WTC11 (cell line): ENCODE data around the gene SLC16A13. TPM values are rescaled to one million over a fixed set of nuclear protein-coding genes. Genes with fewer than 3 reads are reported as not detected.

Experiments used
- ATAC-seq: fragments of 200-7000 bp; cut with Tn5 transposase; 2 replicates; pipeline ENCODE4 v1.10.0; 2021; ENCODE audit warnings: mild to moderate bottlenecking, moderate library complexity
- CTCF ChIA-PET: fragments of 300-600 bp; sonication (Branson Sonifier 250); formaldehyde crosslinking; loops from one replicate; lab custom pipeline; 2021; ENCODE audit warnings: antibody characterized with exemption; lab: Charles Lee
- POLR2A ChIA-PET: fragments of 350-600 bp; sonication (Branson Sonifier 250); formaldehyde crosslinking; loops from one replicate; lab custom pipeline; 2021; ENCODE audit warnings: antibody characterized with exemption; lab: Charles Lee
- DNase-seq: peaks from one replicate; pipeline ENCODE4 v3.0.0; 2021; ENCODE audit warnings: low spot score
- H3K27ac Mint-ChIP-seq: 2 replicates; pipeline ENCODE4 v1.8.0; 2021; ENCODE audit warnings: mixed read lengths
- H3K27me3 Mint-ChIP-seq: 2 replicates; pipeline ENCODE4 v1.8.0; 2021; ENCODE audit warnings: low read depth, mild to moderate bottlenecking, moderate library complexity, mixed read lengths
- H3K36me3 Mint-ChIP-seq: 2 replicates; pipeline ENCODE4 v1.8.0; 2021; ENCODE audit warnings: mixed read lengths
- H3K4me1 Mint-ChIP-seq: 2 replicates; pipeline ENCODE4 v1.8.0; 2022; ENCODE audit warnings: mixed read lengths
- H3K4me3 Mint-ChIP-seq: 2 replicates; pipeline ENCODE4 v1.8.0; 2021; ENCODE audit warnings: mild to moderate bottlenecking, moderate library complexity, mixed read lengths
- H3K9me3 Mint-ChIP-seq: 2 replicates; pipeline ENCODE4 v1.8.0; 2021; ENCODE audit warnings: mixed read lengths
- ATF1 ChIP-seq: sonication (generic); formaldehyde crosslinking; IDR thresholded peaks from 2 replicates; pipeline ENCODE4 v1.8.1; 2023; ENCODE audit warnings: mild to moderate bottlenecking, moderate library complexity, missing genetic modification reagents
- CBFB ChIP-seq: sonication (generic); formaldehyde crosslinking; IDR thresholded peaks from 2 replicates; pipeline ENCODE4 v1.8.1; 2022; ENCODE audit warnings: mild to moderate bottlenecking, low read depth, missing genetic modification reagents
- CREB1 ChIP-seq: sonication (generic); formaldehyde crosslinking; IDR thresholded peaks from 2 replicates; pipeline ENCODE4 v1.8.0; 2023; ENCODE audit warnings: mild to moderate bottlenecking, missing genetic modification reagents
- CREM ChIP-seq: sonication (generic); formaldehyde crosslinking; IDR thresholded peaks from 2 replicates; pipeline ENCODE4 v1.8.1; 2022; ENCODE audit warnings: mild to moderate bottlenecking, missing genetic modification reagents, moderate library complexity
- EMX1 ChIP-seq: fragments of 250-450 bp; sonication (Bioruptor Pico); IDR thresholded peaks from 2 replicates; pipeline ENCODE4 v1.8.0; 2021; ENCODE audit warnings: mild to moderate bottlenecking
- ETV6 ChIP-seq: sonication (generic); formaldehyde crosslinking; IDR thresholded peaks from 2 replicates; pipeline ENCODE4 v1.8.1; 2022; ENCODE audit warnings: mild to moderate bottlenecking, missing genetic modification reagents
- NR2C2 ChIP-seq: sonication (generic); formaldehyde crosslinking; IDR thresholded peaks from 2 replicates; pipeline ENCODE4 v1.8.0; 2022; ENCODE audit warnings: mild to moderate bottlenecking, missing genetic modification reagents
- RORB ChIP-seq: fragments of 250-450 bp; sonication (Bioruptor Pico); IDR thresholded peaks from 2 replicates; pipeline ENCODE4 v1.9.0; 2021; ENCODE audit warnings: mild to moderate bottlenecking
- TP53 ChIP-seq: sonication (generic); formaldehyde crosslinking; IDR thresholded peaks from 2 replicates; pipeline ENCODE4 v1.8.1; 2023; ENCODE audit warnings: mild to moderate bottlenecking, missing genetic modification reagents
- ZNF423 ChIP-seq: fragments of 250-450 bp; sonication (Bioruptor Pico); IDR thresholded peaks from 2 replicates; pipeline ENCODE4 v2.1.2; 2022; ENCODE audit warnings: mild to moderate bottlenecking, moderate library complexity
- ZNF671 ChIP-seq: fragments of 250-450 bp; sonication (Bioruptor Pico); IDR thresholded peaks from 2 replicates; pipeline ENCODE4 v1.8.0; 2021; ENCODE audit warnings: mild to moderate bottlenecking
- total RNA-seq: library from RNA; stranded (reverse); gene quantifications from 3 replicates; pipeline ENCODE4 v1.2.3, GENCODE V29; 2021
- TF ChIP-seq, protein P1 (sequence below): fragments of 250-450 bp; sonication (Bioruptor Pico); IDR thresholded peaks from 2 replicates; pipeline ENCODE4 v1.9.0; 2021; ENCODE audit warnings: mild to moderate bottlenecking
- TF ChIP-seq, protein P2 (sequence below): fragments of 250-450 bp; sonication (Bioruptor Pico); conservative IDR thresholded peaks from 2 replicates; pipeline ENCODE4 v1.9.0; 2021; ENCODE audit warnings: mild to moderate bottlenecking
- TF ChIP-seq, protein P3 (sequence below): fragments of 250-450 bp; sonication (Bioruptor Pico); IDR thresholded peaks from 2 replicates; pipeline ENCODE4 v1.9.0; 2021; ENCODE audit warnings: moderate library complexity, mild to moderate bottlenecking, inconsistent platforms, borderline replicate concordance
- TF ChIP-seq, protein P4 (sequence below): sonication (generic); formaldehyde crosslinking; IDR thresholded peaks from 2 replicates; pipeline ENCODE4 v1.8.0; 2022; ENCODE audit warnings: mild to moderate bottlenecking, missing genetic modification reagents

The SLC16A13 gene
- total RNA-seq, 1 experiment from 2014 or later = 5.2 TPM

DNA sequence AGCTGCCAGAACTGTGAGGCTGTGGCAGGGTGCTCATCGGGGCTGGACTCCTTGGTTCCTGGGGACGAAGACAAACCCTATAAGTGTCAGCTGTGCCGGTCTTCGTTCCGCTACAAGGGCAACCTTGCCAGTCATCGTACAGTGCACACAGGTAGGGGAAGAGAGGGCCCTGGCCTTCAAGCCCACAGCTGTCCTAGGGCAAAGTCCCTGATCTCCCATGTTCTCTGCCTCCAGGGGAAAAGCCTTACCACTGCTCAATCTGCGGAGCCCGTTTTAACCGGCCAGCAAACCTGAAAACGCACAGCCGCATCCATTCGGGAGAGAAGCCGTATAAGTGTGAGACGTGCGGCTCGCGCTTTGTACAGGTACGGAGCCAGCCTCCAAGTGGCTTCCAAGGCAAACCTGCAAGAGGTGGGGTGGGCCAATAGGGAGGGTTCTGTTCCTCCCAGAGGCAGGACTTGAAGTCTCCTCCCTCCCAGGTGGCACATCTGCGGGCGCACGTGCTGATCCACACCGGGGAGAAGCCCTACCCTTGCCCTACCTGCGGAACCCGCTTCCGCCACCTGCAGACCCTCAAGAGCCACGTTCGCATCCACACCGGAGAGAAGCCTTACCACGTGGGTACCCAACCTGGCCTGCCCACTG lies 9.2 kb upstream of the SLC16A13 start (continued):
- TF ChIP-seq, protein P1, sequence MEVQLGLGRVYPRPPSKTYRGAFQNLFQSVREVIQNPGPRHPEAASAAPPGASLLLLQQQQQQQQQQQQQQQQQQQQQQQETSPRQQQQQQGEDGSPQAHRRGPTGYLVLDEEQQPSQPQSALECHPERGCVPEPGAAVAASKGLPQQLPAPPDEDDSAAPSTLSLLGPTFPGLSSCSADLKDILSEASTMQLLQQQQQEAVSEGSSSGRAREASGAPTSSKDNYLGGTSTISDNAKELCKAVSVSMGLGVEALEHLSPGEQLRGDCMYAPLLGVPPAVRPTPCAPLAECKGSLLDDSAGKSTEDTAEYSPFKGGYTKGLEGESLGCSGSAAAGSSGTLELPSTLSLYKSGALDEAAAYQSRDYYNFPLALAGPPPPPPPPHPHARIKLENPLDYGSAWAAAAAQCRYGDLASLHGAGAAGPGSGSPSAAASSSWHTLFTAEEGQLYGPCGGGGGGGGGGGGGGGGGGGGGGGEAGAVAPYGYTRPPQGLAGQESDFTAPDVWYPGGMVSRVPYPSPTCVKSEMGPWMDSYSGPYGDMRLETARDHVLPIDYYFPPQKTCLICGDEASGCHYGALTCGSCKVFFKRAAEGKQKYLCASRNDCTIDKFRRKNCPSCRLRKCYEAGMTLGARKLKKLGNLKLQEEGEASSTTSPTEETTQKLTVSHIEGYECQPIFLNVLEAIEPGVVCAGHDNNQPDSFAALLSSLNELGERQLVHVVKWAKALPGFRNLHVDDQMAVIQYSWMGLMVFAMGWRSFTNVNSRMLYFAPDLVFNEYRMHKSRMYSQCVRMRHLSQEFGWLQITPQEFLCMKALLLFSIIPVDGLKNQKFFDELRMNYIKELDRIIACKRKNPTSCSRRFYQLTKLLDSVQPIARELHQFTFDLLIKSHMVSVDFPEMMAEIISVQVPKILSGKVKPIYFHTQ (CRISPR knock-in tag) = no peak
- no peak for TF ChIP-seq ZNF423
- TF ChIP-seq RORB = no peak
- TF ChIP-seq, protein P2, sequence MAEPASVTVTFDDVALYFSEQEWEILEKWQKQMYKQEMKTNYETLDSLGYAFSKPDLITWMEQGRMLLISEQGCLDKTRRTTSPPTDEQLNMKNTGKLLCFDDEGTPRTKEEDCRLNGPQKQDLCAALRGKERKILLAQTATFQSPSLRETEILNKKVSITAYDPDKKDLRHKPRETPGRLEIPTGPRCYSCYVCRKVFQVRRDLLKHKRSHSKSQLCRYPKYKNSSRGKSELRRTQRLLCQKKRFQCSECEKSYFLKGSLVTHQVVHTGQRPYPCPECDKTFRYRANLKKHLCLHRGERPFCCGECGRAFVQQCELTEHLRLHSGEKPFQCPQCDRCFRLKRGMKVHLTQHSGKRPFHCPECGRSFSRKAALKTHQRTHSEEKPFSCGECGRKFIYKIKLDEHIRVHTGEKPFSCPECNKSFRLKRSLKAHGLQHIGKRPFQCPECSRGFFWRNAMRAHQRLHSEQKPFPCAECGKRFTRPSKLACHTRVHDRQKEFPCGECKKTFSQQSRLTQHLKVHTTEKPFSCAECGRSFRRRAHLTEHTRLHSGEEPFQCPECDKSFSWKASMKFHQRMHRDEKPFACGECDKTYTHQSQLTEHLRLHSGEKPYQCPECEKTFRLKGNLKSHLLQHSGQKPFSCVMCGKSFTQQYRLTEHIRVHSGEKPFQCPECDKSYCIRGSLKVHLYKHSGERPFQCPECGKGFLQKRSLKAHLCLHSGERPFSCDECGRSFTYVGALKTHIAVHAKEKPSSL (CRISPR knock-in tag) = no peak
- TF ChIP-seq EMX1 (CRISPR knock-in tag) = no peak
- no peak for TF ChIP-seq CREM (CRISPR knock-in tag)
- no peak for TF ChIP-seq TP53 (CRISPR knock-in tag)
- no peak for TF ChIP-seq CREB1 (CRISPR knock-in tag)
- no peak for TF ChIP-seq ATF1

DNA sequence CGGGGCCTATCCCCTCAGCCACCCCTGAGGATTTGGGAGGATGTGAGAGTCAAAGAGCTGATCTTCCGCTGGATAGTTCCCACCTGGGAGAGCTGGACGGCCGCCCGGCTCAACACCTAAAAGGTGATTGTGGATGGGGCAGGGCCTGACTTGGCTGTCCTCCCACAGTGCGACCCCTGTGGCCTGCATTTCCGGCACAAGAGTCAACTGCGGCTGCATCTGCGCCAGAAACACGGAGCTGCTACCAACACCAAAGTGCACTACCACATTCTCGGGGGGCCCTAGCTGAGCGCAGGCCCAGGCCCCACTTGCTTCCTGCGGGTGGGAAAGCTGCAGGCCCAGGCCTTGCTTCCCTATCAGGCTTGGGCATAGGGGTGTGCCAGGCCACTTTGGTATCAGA lies 8.5 kb upstream of the SLC16A13 start:
- peaks cover 31% of the 10 kb centered on the region for H3K27me3 Mint-ChIP-seq
- no peaks in the 10 kb centered on the region for H3K9me3 Mint-ChIP-seq
- no peak overlapping the region for H3K27ac Mint-ChIP-seq
- DNase-seq (no peak), ATAC-seq (no peak)
- POLR2A ChIA-PET = interaction anchor here (1.1 kb wide), 1 partner anchor 9 kb away, joined by 3 read pairs; the partner anchor contains the start of gene SLC16A13
- H3K4me3 Mint-ChIP-seq = no peak overlapping the region
- peaks cover 18% of the 10 kb centered on the region; the same call in 1 of the 2 replicates for H3K4me1 Mint-ChIP-seq
- H3K36me3 Mint-ChIP-seq = peaks cover 26% of the 10 kb centered on the region
- CTCF ChIA-PET = interaction anchor here (1.2 to 1.4 kb wide), 2 partner anchors 8 to 150 kb away, joined by 3 to 4 read pairs; partner anchors contain the start of gene SLC16A13
- TF ChIP-seq CBFB (CRISPR knock-in tag) = no peak
- TF ChIP-seq, protein P3, sequence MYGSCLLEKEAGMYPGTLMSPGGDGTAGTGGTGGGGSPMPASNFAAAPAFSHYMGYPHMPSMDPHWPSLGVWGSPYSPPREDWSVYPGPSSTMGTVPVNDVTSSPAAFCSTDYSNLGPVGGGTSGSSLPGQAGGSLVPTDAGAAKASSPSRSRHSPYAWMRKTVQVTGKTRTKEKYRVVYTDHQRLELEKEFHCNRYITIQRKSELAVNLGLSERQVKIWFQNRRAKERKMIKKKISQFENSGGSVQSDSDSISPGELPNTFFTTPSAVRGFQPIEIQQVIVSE (CRISPR knock-in tag) = no peak
- TF ChIP-seq ZNF671 (CRISPR knock-in tag) = no peak

DNA sequence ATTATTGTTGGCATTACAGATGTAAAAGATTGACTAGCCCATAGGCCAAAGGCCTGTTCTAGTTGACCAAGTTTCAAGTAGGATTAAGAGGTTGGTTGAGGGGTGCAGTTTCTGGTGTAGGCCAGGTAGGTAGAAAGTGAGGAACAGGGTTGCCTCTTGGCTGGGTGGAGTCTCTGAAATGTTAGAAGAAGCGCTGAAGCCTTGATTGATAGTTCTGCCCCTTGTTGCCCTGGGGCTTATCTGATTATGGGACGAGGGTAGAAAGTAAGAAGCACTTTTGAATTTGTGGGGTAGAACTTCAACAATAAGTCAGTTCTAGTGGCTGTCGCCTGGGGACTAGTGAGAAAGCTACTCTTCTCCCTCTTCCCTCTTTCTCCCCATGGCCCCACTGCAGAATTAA lies 6.7 kb upstream of the SLC16A13 start:
- Mint-ChIP-seq H3K9me3 (no peaks in the 10 kb centered on the region), H3K27me3 (peaks cover 21% of the 10 kb centered on the region), H3K4me3 (no peak overlapping the region), H3K27ac (no peak overlapping the region), H3K36me3 (peaks cover 26% of the 10 kb centered on the region), H3K4me1 (peaks cover 8% of the 10 kb centered on the region; the same call in 1 of the 2 replicates)
- ATAC-seq = no peak
- no peak for TF ChIP-seq NR2C2
- TF ChIP-seq RORB = no peak
- TF ChIP-seq, protein P4, sequence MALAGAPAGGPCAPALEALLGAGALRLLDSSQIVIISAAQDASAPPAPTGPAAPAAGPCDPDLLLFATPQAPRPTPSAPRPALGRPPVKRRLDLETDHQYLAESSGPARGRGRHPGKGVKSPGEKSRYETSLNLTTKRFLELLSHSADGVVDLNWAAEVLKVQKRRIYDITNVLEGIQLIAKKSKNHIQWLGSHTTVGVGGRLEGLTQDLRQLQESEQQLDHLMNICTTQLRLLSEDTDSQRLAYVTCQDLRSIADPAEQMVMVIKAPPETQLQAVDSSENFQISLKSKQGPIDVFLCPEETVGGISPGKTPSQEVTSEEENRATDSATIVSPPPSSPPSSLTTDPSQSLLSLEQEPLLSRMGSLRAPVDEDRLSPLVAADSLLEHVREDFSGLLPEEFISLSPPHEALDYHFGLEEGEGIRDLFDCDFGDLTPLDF (CRISPR knock-in tag) = no peak
- no peak for TF ChIP-seq ETV6 (CRISPR knock-in tag)
- ChIA-PET CTCF (interaction anchor here (0.6 kb wide), 1 partner anchor 23 kb away, joined by 3 read pairs; no protein-coding TSS in a partner anchor), POLR2A (no interaction called here)
- no peak for DNase-seq
